Ovary (tissue), 3 donors: ENCODE results near the gene SMAD3.

Source experiments
- CTCF ChIP-seq, 3 donors: fragments of 450-650 bp in 2 of 3; fragments of 200-600 bp in 1 of 3; IDR thresholded peaks; one replicate each; pipeline versions ENCODE4 v1.5.1 to v1.8.0; 2016 to 2022; ENCODE audit warnings: antibody characterized with exemption in 3 of 3, mild to moderate bottlenecking in 1 of 3
- EP300 ChIP-seq: sonication (generic); formaldehyde crosslinking; IDR thresholded peaks from one replicate; pipeline ENCODE4 v1.6.1; 2017; ENCODE audit warnings: antibody characterized with exemption
- POLR2A ChIP-seq: fragments of 450-650 bp; IDR thresholded peaks from one replicate; pipeline ENCODE4 v1.6.1; 2017; ENCODE audit warnings: antibody characterized with exemption, mild to moderate bottlenecking, moderate library complexity
- donor health status: DM: no; HTN: no; CAD: no.

GRCh38 chr15:67187351-67187854, 122.0 kb downstream of the SMAD3 start:
- no peak for TF ChIP-seq CTCF (IDR thresholded peaks at IDR 0.05)
- TF ChIP-seq POLR2A = no peak
- no peak for TF ChIP-seq EP300
